Activated T-helper 1 cell treated with Interleukin-2 at 50 U/mL for 16 hours (primary cell): ENCODE measurements around the gene CALHM1.

Source experiments
- DNase-seq: peaks from one replicate; pipeline ENCODE4 v3.0.0-alpha.2; 2020; ENCODE audit warnings: low read depth

CALHM1 gene

DNA sequence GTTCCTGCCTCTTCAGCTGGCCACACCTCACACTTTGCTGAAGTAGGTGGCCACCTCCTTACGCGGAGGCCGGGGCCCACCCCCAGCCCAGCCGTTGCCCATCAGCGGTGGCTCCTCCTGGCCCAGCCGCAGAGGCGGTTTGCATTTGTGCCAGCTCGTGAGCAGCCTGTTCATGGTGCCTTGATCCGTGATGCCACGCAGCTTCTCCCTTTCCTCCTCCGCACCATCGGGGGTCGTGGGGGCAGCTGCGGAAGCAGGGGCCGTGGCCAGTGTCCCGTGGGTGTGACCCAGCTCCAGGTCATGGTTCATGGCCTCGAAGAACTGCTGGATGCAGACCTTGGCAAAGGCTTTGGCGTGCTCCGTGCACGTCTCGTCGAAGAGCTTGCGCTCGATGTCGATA lies 3.5 kb downstream of the CALHM1 start:
- DNase-seq, result no peak

- DNase-seq, result no peak
These were observed 4.7 kb downstream of the CALHM1 start for GRCh38 chr10:103454026-103454425.

GRCh38 chr10:103452506-103453230 lies 6.0 kb downstream of the CALHM1 start:
- no peak for DNase-seq

DNA sequence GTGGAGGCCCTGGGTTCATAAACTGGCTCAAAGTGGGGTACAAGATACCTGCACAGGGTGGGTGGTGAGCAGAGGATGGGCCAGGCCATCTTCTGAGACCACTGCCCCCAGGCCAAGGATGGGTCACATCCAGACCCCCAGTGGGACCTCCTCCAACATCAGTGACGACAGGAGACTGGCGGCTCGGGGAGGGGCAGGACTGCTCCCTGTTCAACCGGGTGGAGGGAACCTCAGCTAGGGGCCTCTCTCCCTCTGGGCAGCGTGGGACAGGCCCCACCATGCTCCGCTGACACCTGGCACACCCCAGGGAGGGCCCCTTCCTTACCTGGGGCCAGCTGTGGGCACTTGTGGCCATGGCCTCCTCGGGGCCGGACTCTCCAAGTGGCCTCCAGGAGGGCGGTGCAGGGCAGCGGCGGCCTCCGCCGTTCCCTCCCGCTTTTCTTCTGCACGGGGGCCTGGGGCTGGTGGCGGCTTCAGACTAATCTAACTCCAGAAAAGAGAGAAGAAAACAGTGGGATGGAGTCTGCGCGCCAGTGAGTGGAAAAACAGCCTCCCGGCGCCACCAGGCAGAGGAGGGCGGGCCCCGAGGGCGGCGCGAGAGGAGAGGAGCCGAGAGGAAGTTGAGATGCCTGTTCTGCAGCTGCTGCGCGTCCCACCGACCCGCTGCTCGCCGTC lies 6.7 kb downstream of the CALHM1 start, which contains the start of gene CALHM2:
Gene CALHM2 (minus strand): TSS at position 540 of the 675 bp plus-strand sequence. CDS start 2,429 bp downstream, outside the sequence.
- peak; percentile 39 for DNase-seq

DNA sequence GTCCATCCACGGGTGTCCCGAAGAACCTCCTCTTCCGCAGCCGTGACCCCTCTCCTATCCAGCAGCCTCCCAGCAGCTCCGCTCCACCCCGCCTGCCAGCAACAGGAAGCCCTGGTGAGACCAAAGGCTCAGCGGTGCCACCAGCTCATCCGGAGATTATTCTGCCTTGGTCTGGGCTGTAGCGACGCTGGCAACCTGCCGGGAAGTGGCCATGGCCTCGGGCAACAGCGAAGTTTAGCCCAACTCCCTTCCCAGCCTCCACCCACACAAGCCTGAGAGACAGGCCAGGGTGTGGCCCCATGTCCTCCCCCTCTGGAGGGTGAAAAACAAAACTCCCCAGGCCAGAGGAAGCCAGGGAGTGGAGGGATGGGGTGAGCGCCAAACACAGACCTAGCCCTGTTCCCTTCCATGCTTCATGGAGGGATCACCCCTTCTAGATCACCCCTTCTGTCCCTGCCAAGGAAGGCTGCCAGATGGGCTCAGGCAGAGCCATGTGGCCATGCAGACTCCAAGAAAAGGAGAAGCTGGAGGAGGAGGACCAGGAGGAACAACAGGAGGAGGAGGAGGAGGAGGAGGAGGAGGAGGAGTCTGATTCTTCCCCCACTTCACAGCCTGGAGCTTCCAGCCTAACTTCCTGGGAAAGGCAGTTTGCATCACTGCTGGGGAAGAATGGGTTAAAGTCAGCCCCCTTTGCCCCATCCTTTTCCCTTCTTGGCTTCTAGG lies 7.4 kb downstream of the CALHM1 start:
- peak; percentile 37 for DNase-seq

DNA sequence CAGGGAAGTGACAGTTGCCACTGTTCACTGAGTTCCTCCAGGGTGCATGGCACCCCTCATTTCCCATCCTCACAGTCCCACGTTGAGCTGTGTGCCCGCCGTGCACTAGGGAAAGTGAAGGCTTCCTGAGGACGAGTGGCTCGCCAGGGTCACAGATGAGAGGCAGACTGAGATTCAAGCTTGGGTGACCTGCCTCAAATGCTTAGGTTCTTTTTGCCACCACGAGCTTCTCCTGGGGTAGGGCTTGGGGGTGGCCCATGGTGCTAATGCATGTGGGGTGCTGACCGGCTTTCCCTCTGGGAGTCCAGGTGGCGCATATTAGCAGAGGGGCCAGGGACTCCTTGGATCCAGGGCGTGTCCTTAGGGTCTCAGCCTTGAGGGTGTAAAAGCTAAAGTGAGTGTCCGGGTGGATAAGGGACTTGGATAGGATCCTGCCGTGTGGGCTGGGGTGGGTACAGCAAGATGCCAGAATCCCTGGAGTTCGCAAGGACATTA lies 8.5 kb downstream of the CALHM1 start:
- DNase-seq, result no peak

DNA sequence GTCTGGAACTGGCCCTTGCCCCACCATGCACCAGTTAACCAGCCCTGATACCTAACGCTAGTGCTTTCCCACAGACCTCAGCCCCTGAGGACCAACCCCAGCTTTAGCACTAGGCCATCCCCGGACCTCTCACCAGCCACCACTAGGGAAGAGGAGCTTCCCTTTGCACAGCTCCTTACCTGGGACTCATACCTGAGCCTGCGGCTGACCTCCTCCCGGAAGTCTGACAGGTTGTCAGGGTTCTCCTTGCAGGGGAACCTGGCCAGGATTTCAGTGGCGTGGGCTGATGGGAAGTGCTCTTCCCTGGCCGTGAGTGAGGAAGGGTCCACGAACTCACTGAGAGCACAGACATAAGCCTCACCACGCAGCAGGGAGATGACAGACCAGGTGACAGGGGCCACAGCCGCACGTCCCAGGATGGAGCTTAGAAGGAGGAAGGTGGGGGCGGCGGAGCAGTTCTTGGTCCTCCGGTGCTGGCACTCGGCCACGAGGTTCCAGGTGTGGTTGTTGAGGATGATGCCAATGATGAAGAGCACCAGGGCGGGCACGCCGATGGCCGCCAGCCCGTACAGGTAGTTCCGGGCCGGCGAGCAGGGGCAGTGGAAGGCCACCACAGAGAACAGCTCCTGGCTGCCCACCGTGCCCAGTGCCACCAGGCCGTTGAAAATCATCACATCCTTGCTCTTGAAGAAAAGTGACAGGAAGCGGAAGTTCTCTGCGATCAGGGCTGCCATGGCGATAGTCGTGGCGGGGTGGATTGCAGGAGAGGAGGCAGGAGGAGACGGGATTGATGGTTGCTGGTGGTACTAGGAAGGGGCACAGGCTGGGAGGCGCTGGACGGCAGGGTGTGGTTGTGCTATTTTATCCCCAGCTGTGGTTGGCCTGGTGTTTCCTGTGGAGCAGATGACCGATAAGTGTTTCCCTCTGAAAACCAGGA lies 9.2 kb downstream of the CALHM1 start:
- no peak for DNase-seq

GRCh38 chr10:103448746-103449145 lies 10.0 kb downstream of the CALHM1 start:
- DNase-seq, result no peak

GRCh38 chr10:103447187-103447586 lies 11.5 kb downstream of the CALHM1 start:
- DNase-seq, result no peak

- DNase-seq, result no peak
These were observed 12.7 kb downstream of the CALHM1 start for GRCh38 chr10:103445767-103446567.

- DNase-seq, result no peak
These were observed 13.3 kb downstream of the CALHM1 start for GRCh38 chr10:103445366-103445765.

GRCh38 chr10:103444478-103444877 lies 14.2 kb downstream of the CALHM1 start:
- DNase-seq, result no peak

GRCh38 chr10:103443475-103444185 lies 15.1 kb downstream of the CALHM1 start:
- no peak for DNase-seq

DNA sequence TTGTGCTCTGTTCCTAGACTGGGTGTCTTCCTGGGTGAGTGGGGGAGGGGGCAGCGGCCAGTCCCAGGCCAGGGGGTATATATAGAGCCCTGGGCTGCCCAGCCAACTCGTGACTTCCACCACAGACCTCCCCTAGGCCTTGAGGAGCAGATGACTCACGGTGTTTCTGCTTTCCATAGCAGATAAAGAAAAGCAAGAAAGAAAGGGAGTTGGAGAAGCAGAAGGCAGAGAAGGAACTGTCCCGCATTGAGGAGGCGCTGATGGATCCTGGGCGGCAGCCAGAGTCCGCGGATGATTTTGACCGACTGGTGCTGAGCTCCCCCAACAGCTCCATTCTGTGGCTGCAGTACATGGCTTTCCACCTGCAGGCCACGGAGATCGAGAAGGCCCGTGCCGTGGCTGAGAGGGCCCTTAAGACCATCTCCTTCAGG lies 16.7 kb downstream of the CALHM1 start:
- no peak for DNase-seq

DNA sequence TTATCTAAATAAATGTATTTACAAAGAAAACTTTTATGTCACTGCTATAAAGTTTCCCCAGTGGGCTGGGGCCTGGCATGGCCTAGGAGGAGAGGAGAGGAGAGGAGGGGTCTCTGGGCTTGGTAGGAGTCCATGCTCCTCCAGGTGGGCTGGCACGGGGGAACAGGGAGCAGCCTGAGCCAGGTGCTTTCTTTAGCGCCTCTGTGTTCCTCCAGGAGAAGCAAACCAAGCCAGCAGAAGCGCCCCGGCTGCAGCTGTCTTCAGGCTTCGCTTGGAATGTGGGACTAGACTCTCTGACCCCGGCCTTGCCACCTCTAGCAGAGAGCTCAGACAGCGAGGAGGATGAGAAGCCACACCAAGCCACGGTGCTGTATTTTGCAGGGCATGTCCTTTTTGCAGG lies 17.1 kb downstream of the CALHM1 start:
- DNase-seq, result no peak

DNA sequence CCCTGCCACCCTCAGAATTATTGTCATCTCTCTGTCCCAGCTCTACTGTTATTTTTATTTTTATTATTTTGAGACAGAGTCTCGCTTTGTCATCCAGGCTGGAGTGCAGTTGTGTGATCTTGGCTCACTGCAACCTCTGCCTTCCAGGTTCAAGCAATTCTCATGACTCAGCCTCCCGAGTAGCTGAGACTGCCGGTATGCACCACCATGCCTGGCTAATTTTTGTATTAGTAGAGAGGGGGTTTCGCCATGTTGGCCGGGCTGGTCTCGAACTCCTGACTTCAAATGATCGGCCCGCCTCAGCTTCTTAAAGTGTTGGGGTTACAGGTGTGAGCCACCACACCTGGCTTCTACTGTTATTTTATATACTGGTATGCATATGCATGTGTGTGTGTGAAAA lies 17.5 kb downstream of the CALHM1 start:
- no peak for DNase-seq

DNA sequence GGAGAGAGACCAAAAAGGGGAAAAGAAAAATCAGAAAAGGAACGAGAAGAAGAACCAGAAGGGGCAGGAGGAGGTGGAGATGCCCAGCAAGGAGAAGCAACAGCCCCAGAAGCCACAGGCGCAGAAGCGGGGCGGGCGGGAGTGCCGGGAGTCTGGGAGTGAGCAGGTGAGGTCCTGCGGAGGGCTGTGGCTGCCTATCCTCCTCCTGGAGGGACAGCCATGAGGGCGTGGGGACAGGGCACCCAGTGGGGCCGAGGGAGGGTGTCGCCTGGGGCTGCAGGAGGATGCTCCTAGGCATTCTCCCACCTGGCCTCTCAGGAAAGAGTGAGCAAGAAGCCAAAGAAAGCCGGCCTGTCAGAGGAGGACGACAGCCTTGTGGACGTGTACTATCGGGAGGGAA lies 18.3 kb downstream of the CALHM1 start:
- no peak for DNase-seq

- DNase-seq, result no peak
These were observed 18.9 kb downstream of the CALHM1 start for GRCh38 chr10:103439776-103440175.

GRCh38 chr10:103433858-103434257 lies 24.8 kb downstream of the CALHM1 start:
- DNase-seq, result no peak

GRCh38 chr10:103431902-103432301 lies 26.8 kb downstream of the CALHM1 start:
- DNase-seq, result no peak
